GM18907 (cell line): ENCODE data around the gene MTR.
"Not testable (repeated sequence)": the region's sequence is repeated elsewhere in the genome, so short reads cannot be mapped to it uniquely, and the experiment has no call there.

Source experiments
- ATAC-seq: cut with Tn5 transposase; IDR thresholded peaks from one replicate; pipeline ENCODE4 v1.9.1; 2021; ENCODE audit warnings: mild to moderate bottlenecking, moderate library complexity; ENCODE audit not compliant: unreplicated experiment

The MTR gene

GRCh38 chr1:236893626-236894545, 98.8 kb downstream of the MTR start:
- ATAC-seq: no peak

- no peak for ATAC-seq
Observed at GRCh38 chr1:236895665-236896387, 100.7 kb downstream of the MTR start.

- no peak for ATAC-seq
Observed at GRCh38 chr1:236896716-236897115, 101.6 kb downstream of the MTR start.

GRCh38 chr1:236904892-236905741, 110.0 kb downstream of the MTR start:
- ATAC-seq: no peak

- ATAC-seq: no peak
Observed at GRCh38 chr1:236907205-236907604, 112.1 kb downstream of the MTR start.

GRCh38 chr1:236908669-236909068, 113.6 kb downstream of the MTR start:
- ATAC-seq: no peak

GRCh38 chr1:236911047-236911446, 116.0 kb downstream of the MTR start:
- ATAC-seq: not testable (repeated sequence)

- no peak for ATAC-seq
Observed at GRCh38 chr1:236913371-236914037, 118.4 kb downstream of the MTR start.

GRCh38 chr1:236914375-236914774, 119.3 kb downstream of the MTR start:
- ATAC-seq: no peak

- ATAC-seq: no peak
Observed at GRCh38 chr1:236916131-236916800, 121.2 kb downstream of the MTR start.

GRCh38 chr1:236917448-236917847, 122.4 kb downstream of the MTR start:
- ATAC-seq: no peak

GRCh38 chr1:236920286-236920894, 125.3 kb downstream of the MTR start:
- no peak for ATAC-seq

- no peak for ATAC-seq
Observed at GRCh38 chr1:236921610-236922009, 126.5 kb downstream of the MTR start.

- ATAC-seq: no peak
Observed at GRCh38 chr1:236922190-236922589, 127.1 kb downstream of the MTR start.

GRCh38 chr1:236925386-236925785, 130.3 kb downstream of the MTR start:
- ATAC-seq: no peak

- no peak for ATAC-seq
Observed at GRCh38 chr1:236930503-236930902, 135.4 kb downstream of the MTR start.

GRCh38 chr1:236938760-236939159, 143.7 kb downstream of the MTR start:
- ATAC-seq: no peak

- ATAC-seq: no peak
Observed at GRCh38 chr1:236942431-236942830, 147.3 kb downstream of the MTR start.

- ATAC-seq: no peak
Observed at GRCh38 chr1:236944556-236944955, 149.5 kb downstream of the MTR start.

- no peak for ATAC-seq
Observed at GRCh38 chr1:236945002-236945401, 149.9 kb downstream of the MTR start.
